HepG2 (cell line): ENCODE measurements around the gene DLG2. TPM values are rescaled to one million over a fixed set of nuclear protein-coding genes. Genes with fewer than 3 reads are reported as not detected.

Experiments used
- ATAC-seq: fragments of 200-7000 bp; cut with Tn5 transposase; 3 replicates; pipeline ENCODE4 v1.9.1; 2020; ENCODE audit warnings: mild to moderate bottlenecking, moderate library complexity
- BruUV-seq: library from RNA; stranded (reverse); fragments of 400-500 nt; replicated peaks from 2 replicates; lab custom pipeline; 2021; lab: Mats Ljungman, UMichigan
- CTCF ChIA-PET: fragments of 300-600 bp; formaldehyde crosslinking; extraction: SDS; loops from one replicate; lab custom pipeline; 2021; ENCODE audit warnings: low total read pairs, inconsistent platforms, low intra/inter-chr PET ratio; lab: Yijun Ruan, JAX
- POLR2A ChIA-PET: fragments of 350-600 bp; sonication (Branson Sonifier 250); formaldehyde crosslinking; loops from one replicate; lab custom pipeline; 2020; ENCODE audit warnings: antibody characterized with exemption, inconsistent platforms; lab: Yijun Ruan, JAX
- DNase-seq: peaks from one replicate; pipeline ENCODE4 v3.0.0-alpha.2; 2015; ENCODE audit warnings: low spot score
- FAIRE-seq: peaks from 3 replicates; lab custom pipeline; 2011; peaks lifted over from hg19 to GRCh38; lab: Jason Lieb, UNC
- H2AFZ ChIP-seq: one replicate; pipeline ENCODE4 v1.6.1; 2011; ENCODE audit warnings: low read length, inconsistent platforms
- H3K27ac ChIP-seq: fragments of 300-600 bp; 3 replicates; pipeline ENCODE4 v1.8.0; 2011; ENCODE audit warnings: mixed run types, mild to moderate bottlenecking, mixed read lengths, low read length, inconsistent platforms; ENCODE audit not compliant: insufficient read depth; ENCODE audit errors: extremely low read length
- H3K27me3 ChIP-seq, 2 experiments: fragments of 200-600 bp in 1 of 2; 2 replicates in 1 of 2; 3 replicates in 1 of 2; pipeline versions ENCODE4 v1.6.0 to v1.8.0; 2011; ENCODE audit warnings: low read length in 2 of 2, mild to moderate bottlenecking in 2 of 2, moderate library complexity in 2 of 2, inconsistent platforms in 1 of 2; ENCODE audit not compliant: insufficient read depth in 2 of 2, control insufficient read depth in 1 of 2
- H3K36me3 ChIP-seq, 2 experiments: fragments of 200-600 bp in 1 of 2; replicated peaks in 1 of 2; 2 replicates in 1 of 2; 3 replicates in 1 of 2; pipeline versions ENCODE4 v1.5.1 to v1.8.0; 2011; ENCODE audit warnings: low read length in 2 of 2, inconsistent platforms in 1 of 2; ENCODE audit not compliant: insufficient read depth in 2 of 2, control insufficient read depth in 1 of 2
- H3K4me1 ChIP-seq: 2 replicates; pipeline ENCODE4 v1.5.1; 2012; ENCODE audit warnings: low read length, inconsistent platforms; ENCODE audit not compliant: insufficient read depth
- H3K4me2 ChIP-seq: 2 replicates; pipeline ENCODE4 v1.6.0; 2011; ENCODE audit warnings: low read depth, low read length, inconsistent platforms
- H3K4me3 ChIP-seq, 3 experiments: fragments of 200-600 bp in 1 of 3; sonication (generic), shearing (Covaris generic) in 1 of 3; replicated peaks in 1 of 3; 2 replicates each; pipeline ENCODE4 v1.5.1; 2011 to 2016; ENCODE audit warnings: low read length in 3 of 3, inconsistent platforms in 2 of 3, low read depth in 2 of 3, mild to moderate bottlenecking in 2 of 3, control low read depth in 1 of 3, mixed read lengths in 1 of 3; ENCODE audit not compliant: insufficient read depth in 1 of 3
- H3K79me2 ChIP-seq: one replicate; pipeline ENCODE4 v1.6.1; 2011; ENCODE audit warnings: low read length, inconsistent platforms; ENCODE audit not compliant: insufficient read depth
- H3K9ac ChIP-seq: 2 replicates; pipeline ENCODE4 v1.6.0; 2011; ENCODE audit warnings: mild to moderate bottlenecking, low read depth, low read length, inconsistent platforms; ENCODE audit not compliant: insufficient read depth
- H3K9me3 ChIP-seq: 2 replicates; pipeline ENCODE4 v1.5.1; 2012; ENCODE audit warnings: mild to moderate bottlenecking, low read length
- H4K20me1 ChIP-seq: 2 replicates; pipeline ENCODE4 v1.6.0; 2011; ENCODE audit warnings: inconsistent platforms, mild to moderate bottlenecking, low read length, moderate library complexity; ENCODE audit not compliant: insufficient read depth
- MAFF ChIP-seq: IDR thresholded peaks from 2 replicates; pipeline ENCODE4 v1.6.1; 2011; ENCODE audit warnings: low read depth, low read length, improper control_type of control experiment
- SMARCE1 ChIP-seq: fragments of 450-650 bp; IDR thresholded peaks from 2 replicates; pipeline ENCODE4 v1.6.1; 2017; ENCODE audit warnings: borderline replicate concordance
- SNAPC5 ChIP-seq: sonication (generic); formaldehyde crosslinking; IDR thresholded peaks from 2 replicates; pipeline ENCODE4 v1.8.1; 2023; ENCODE audit warnings: mild to moderate bottlenecking, missing genetic modification reagents, borderline replicate concordance
- ZBTB10 ChIP-seq: sonication (generic); formaldehyde crosslinking; IDR thresholded peaks from 2 replicates; pipeline ENCODE4 v1.4.0; 2020; ENCODE audit warnings: missing genetic modification reagents, borderline replicate concordance
- ZMYM2 ChIP-seq: sonication (generic); formaldehyde crosslinking; IDR thresholded peaks from 2 replicates; pipeline ENCODE4 v1.8.0; 2022; ENCODE audit warnings: mild to moderate bottlenecking, missing genetic modification reagents
- ZNF263 ChIP-seq: sonication (generic); formaldehyde crosslinking; IDR thresholded peaks from 2 replicates; pipeline ENCODE4 v1.4.0; 2020; ENCODE audit warnings: missing genetic modification reagents
- ZNF883 ChIP-seq: sonication (generic); formaldehyde crosslinking; IDR thresholded peaks from 2 replicates; pipeline ENCODE4 v1.5.1; 2020; ENCODE audit warnings: mild to moderate bottlenecking, missing genetic modification reagents; ENCODE audit errors: not compliant biosample characterization
- WGBS: methylation state at CpG from one replicate; pipeline ENCODE4 v1.1.6; 2017; ENCODE audit warnings: low lambda C conversion rate; 5-methylcytosine and 5-hydroxymethylcytosine counted together
- in situ Hi-C: cut with HindIII; loops from 2 replicates; pipeline ENCODE4 v1.10.0; 2017; ENCODE audit warnings: low pct_unique_long_range_greater_than_20kb; ENCODE audit not compliant: extremely low pct_ligation_motif_present
- intact Hi-C: fragments of 100-400 bp; cut with micrococcal nuclease; formaldehyde crosslinking; loops from one replicate; pipeline ENCODE4 v1.10.0; 2022; ENCODE audit not compliant: unreplicated experiment
- polyA plus RNA-seq, 8 experiments: library from polyadenylated mRNA; depleted of rRNA in 3 of 8; stranded (reverse) in 7 of 8; unstranded in 1 of 8; fragments of >200 nt; fragmentation: Illumina TruSeq in 4 of 8; extraction: Trizol in 4 of 8; gene quantifications; 2 replicates each; pipeline versions ENCODE4 v1.2.1 to v1.2.3, GENCODE V29; 2011 to 2016; ENCODE audit warnings: low read depth in 4 of 8, missing spikeins in 1 of 8, mixed read lengths in 1 of 8; ENCODE audit not compliant: insufficient read depth in 1 of 8
- total RNA-seq, 5 experiments: library from RNA; depleted of rRNA; stranded (reverse); fragments of >200 nt; fragmentation: Illumina TruSeq; extraction: Trizol; gene quantifications; 2 replicates each; pipeline ENCODE4 v1.2.3, GENCODE V29; 2016; ENCODE audit warnings: low read depth in 1 of 5

DLG2 gene
- total and polyA plus RNA-seq, 2 of the 13 experiments (the other 11 are each of a cell fraction or from before 2014, with no cell fraction given): 0.46 to 1.0 TPM

GRCh38 chr11:85154294-85154693 lies 472.9 kb downstream of the DLG2 start:
- H3K9ac ChIP-seq: no peak overlapping the region
- no peak overlapping the region for H2AFZ ChIP-seq
- ATAC-seq: no peak
- intact Hi-C loops: no loop called here
- POLR2A ChIA-PET: no interaction called here
- no peak overlapping the region for H3K27ac ChIP-seq
- no TSS peak for BruUV-seq
- FAIRE-seq: no peak
- no peaks in the 10 kb centered on the region for H3K79me2 ChIP-seq
- no peak overlapping the region for H3K4me3 ChIP-seq
- H3K36me3 ChIP-seq: no peaks in the 10 kb centered on the region
- no peaks in the 10 kb centered on the region for H4K20me1 ChIP-seq
- no peaks in the 10 kb centered on the region for H3K4me1 ChIP-seq
- 1% methylated on average over 3 of the region's 3 CpGs for WGBS
- no peak overlapping the region for H3K4me2 ChIP-seq
- no peak for DNase-seq
- CTCF ChIA-PET: no interaction called here
- H3K9me3 ChIP-seq: no peaks in the 10 kb centered on the region
- in situ Hi-C loops: no loop called here
- no peaks in the 10 kb centered on the region for H3K27me3 ChIP-seq
- TF ChIP-seq ZNF263: no peak
- TF ChIP-seq ZBTB10: no peak
- TF ChIP-seq MAFF: no peak
- TF ChIP-seq ZMYM2 (CRISPR knock-in tag): no peak
- TF ChIP-seq SNAPC5 (CRISPR knock-in tag): no peak
- TF ChIP-seq SMARCE1: no peak
- no peak for TF ChIP-seq ZNF883 (CRISPR knock-in tag)
